Esophagus muscularis mucosa (tissue), 4 donors: ENCODE measurements around the gene ZFPM1. TPM values are rescaled to one million over a fixed set of nuclear protein-coding genes. Genes with fewer than 3 reads are reported as not detected.

ENCODE experiments used
- DNase-seq: peaks from one replicate; pipeline ENCODE4 v3.0.0-alpha.2; 2017; ENCODE audit errors: extremely low spot score
- H3K27ac ChIP-seq, 4 donors: fragments of 200-600 bp; sonication (generic); replicated peaks in 1 of 4; 1 replicate in 3 of 4; 2 replicates in 1 of 4; pipeline ENCODE4 v1.5.1; 2016 to 2019; ENCODE audit warnings: mild to moderate bottlenecking in 1 of 4
- H3K27me3 ChIP-seq, 4 donors: fragments of 200-600 bp; sonication (generic); one replicate each; pipeline versions ENCODE4 v1.5.1 to v1.6.0; 2016 to 2019
- H3K36me3 ChIP-seq, 4 donors: fragments of 200-600 bp; sonication (generic); one replicate each; pipeline ENCODE4 v1.5.1; 2016 to 2019
- H3K4me1 ChIP-seq, 4 donors: fragments of 200-600 bp; sonication (generic); one replicate each; pipeline ENCODE4 v1.5.1; 2016 to 2019
- H3K4me3 ChIP-seq, 4 donors: fragments of 200-600 bp; sonication (generic); 1 replicate in 2 of 4; 2 replicates in 2 of 4; pipeline ENCODE4 v1.5.1; 2016 to 2019; ENCODE audit warnings: mild to moderate bottlenecking in 4 of 4, moderate library complexity in 1 of 4
- H3K9me3 ChIP-seq, 4 donors: fragments of 200-600 bp; sonication (generic); 1 replicate in 3 of 4; 2 replicates in 1 of 4; pipeline ENCODE4 v1.5.1; 2016 to 2019
- EP300 ChIP-seq: sonication (generic); formaldehyde crosslinking; IDR thresholded peaks from one replicate; pipeline ENCODE4 v1.6.1; 2017; ENCODE audit warnings: antibody characterized with exemption
- POLR2A ChIP-seq: fragments of 450-650 bp; IDR thresholded peaks from one replicate; pipeline ENCODE4 v1.6.1; 2017; ENCODE audit warnings: antibody characterized with exemption, moderate library complexity, mild to moderate bottlenecking, low read depth
- POLR2AphosphoS5 ChIP-seq, 2 donors: sonication (generic); formaldehyde crosslinking; IDR thresholded peaks; one replicate each; pipeline ENCODE4 v1.6.1; 2017; ENCODE audit warnings: antibody characterized with exemption in 2 of 2
- WGBS: methylation state at CpG from one replicate; pipeline ENCODE4 v1.1.5; 2018; 5-methylcytosine and 5-hydroxymethylcytosine counted together
- intact Hi-C: fragments of 100-400 bp; cut with DNase I; formaldehyde crosslinking; loops from one replicate; pipeline ENCODE4 v1.15.1; 2023
- small RNA-seq, 3 donors: library from RNA; depleted of rRNA; stranded (forward); fragments of <200 nt; gene quantifications; one replicate each; pipeline ENCODE3, GENCODE V24; 2016
- total RNA-seq, 4 donors: library from RNA; depleted of rRNA; stranded (reverse); fragments of >200 nt; gene quantifications; one replicate each; pipeline versions ENCODE4 v1.1.0 to v1.2.1, GENCODE V29; 2016
- TF ChIP-seq, protein P1 (sequence below), 3 experiments: fragments of 200-600 bp in 2 of 3; fragments of 450-650 bp in 1 of 3; sonication (generic) in 2 of 3; IDR thresholded peaks; one replicate each; pipeline ENCODE4 v1.5.1; 2017 to 2019; ENCODE audit warnings: antibody characterized with exemption in 3 of 3, mild to moderate bottlenecking in 2 of 3, moderate library complexity in 1 of 3

ZFPM1 gene
- total RNA-seq, 4 donors from 2014 or later: 0.42 to 1.4 (median 1.0) TPM

DNA sequence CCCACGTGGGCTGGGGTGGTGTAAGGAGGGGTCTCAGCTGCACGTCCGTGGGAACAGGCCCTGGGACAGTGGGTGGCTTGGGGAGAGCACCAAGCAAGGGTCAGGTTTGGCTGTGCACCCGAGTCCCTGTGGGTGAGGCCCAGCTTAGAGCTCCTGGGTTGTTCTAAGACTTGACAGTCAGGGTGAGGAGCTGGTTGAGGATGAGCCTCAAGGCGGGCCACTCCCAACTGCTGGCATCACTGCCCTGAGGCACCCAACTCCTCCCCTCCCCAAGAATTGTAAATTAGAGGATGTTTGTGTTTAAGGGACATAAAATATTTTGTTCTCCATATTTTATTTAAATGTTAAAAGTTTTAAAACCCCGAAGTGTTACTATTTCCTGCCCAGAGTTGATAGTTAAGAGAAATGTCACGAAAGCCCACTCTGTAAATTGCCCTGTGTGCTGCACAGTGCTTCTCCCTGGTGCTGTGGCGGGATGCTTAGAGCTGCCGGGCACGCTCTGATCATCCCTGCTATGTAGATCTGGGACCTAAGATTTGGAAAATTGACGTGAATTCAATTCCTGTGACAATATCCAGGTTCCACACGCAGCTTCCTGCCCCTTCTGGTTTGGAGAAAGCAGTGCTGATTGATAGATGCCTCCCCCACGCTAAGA lies 133.0 kb downstream of the ZFPM1 start:
- Histone ChIP-seq H3K9me3 (no peaks in the 10 kb centered on the region), H3K36me3 (peaks cover 42 to 82% (median 70%) of the 10 kb centered on the region in 4 donors), H3K27ac (no peak overlapping the region), H3K27me3 (no peaks in the 10 kb centered on the region), H3K4me1 (peaks cover 0 to 8% (median 2%) of the 10 kb centered on the region in 4 donors), H3K4me3 (no peak overlapping the region)
- no peak for DNase-seq
- intact Hi-C loops: no loop called here
- TF ChIP-seq POLR2A: no peak
- no peak for TF ChIP-seq EP300
- TF ChIP-seq POLR2AphosphoS5 (IDR thresholded peaks at IDR 0.05): no peak
- TF ChIP-seq, protein P1, sequence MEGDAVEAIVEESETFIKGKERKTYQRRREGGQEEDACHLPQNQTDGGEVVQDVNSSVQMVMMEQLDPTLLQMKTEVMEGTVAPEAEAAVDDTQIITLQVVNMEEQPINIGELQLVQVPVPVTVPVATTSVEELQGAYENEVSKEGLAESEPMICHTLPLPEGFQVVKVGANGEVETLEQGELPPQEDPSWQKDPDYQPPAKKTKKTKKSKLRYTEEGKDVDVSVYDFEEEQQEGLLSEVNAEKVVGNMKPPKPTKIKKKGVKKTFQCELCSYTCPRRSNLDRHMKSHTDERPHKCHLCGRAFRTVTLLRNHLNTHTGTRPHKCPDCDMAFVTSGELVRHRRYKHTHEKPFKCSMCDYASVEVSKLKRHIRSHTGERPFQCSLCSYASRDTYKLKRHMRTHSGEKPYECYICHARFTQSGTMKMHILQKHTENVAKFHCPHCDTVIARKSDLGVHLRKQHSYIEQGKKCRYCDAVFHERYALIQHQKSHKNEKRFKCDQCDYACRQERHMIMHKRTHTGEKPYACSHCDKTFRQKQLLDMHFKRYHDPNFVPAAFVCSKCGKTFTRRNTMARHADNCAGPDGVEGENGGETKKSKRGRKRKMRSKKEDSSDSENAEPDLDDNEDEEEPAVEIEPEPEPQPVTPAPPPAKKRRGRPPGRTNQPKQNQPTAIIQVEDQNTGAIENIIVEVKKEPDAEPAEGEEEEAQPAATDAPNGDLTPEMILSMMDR (IDR thresholded peaks at IDR 0.05): no peak
- WGBS: 84% methylated on average over 13 of the region's 13 CpGs

Small RNA genes lying within 50 kb of the gene (small RNA-seq; reads per million reads assigned to genes)
- gene MIR5189: 0 reads per million in 3 donors

Other genes starting within 250 kb of the ZFPM1 start
- gene ZNF469, start 70.3 kb upstream of the ZFPM1 start, total RNA-seq: 1 to 10 TPM; 1.2 to 3.7 (median 2.2) TPM
- 10 to 100 TPM; 15.9 to 29.1 (median 26.6) TPM for gene ZC3H18, start 117.1 kb downstream of the ZFPM1 start, total RNA-seq
- gene IL17C, start 185.3 kb downstream of the ZFPM1 start, total RNA-seq: not detected
- gene CYBA, start 197.8 kb downstream of the ZFPM1 start, total RNA-seq: 100 to 1,000 TPM in 2 of 4 donors, 10 to 100 TPM in 2; 46.5 to 156 (median 99.2) TPM
- 10 to 100 TPM; 27.0 to 32.4 (median 29.3) TPM for gene MVD, start 209.8 kb downstream of the ZFPM1 start, total RNA-seq
- gene SNAI3, start 233.2 kb downstream of the ZFPM1 start, total RNA-seq: under 1 TPM; 0.26 to 0.83 (median 0.59) TPM